Neural progenitor cell (in vitro differentiated cells): ENCODE measurements around the gene ATXN8OS. TPM values are rescaled to one million over a fixed set of nuclear protein-coding genes. Genes with fewer than 3 reads are reported as not detected.

Experiments used
- DNase-seq: peaks from one replicate; pipeline ENCODE4 v3.0.0-alpha.2; 2016; ENCODE audit warnings: low spot score
- H2AFZ ChIP-seq: fragments of 200-600 bp; sonication (generic); replicated peaks from 2 replicates; pipeline ENCODE4 v1.6.1; 2016; ENCODE audit warnings: antibody characterized with exemption
- H3F3A ChIP-seq: fragments of 200-600 bp; sonication (generic); 2 replicates; pipeline ENCODE4 v1.6.1; 2016; ENCODE audit warnings: antibody characterized with exemption, low read depth
- H3K27ac ChIP-seq: fragments of 200-600 bp; sonication (generic); 2 replicates; pipeline ENCODE4 v1.5.1; 2016; ENCODE audit warnings: mild to moderate bottlenecking
- H3K27me3 ChIP-seq: fragments of 200-600 bp; sonication (generic); 2 replicates; pipeline ENCODE4 v1.6.1; 2016; ENCODE audit warnings: mild to moderate bottlenecking, moderate library complexity
- H3K36me3 ChIP-seq: fragments of 200-600 bp; sonication (generic); 2 replicates; pipeline ENCODE4 v1.5.1; 2016
- H3K4me1 ChIP-seq: fragments of 200-600 bp; sonication (generic); 2 replicates; pipeline ENCODE4 v1.6.1; 2016; ENCODE audit warnings: mixed run types
- H3K4me2 ChIP-seq: fragments of 200-600 bp; sonication (generic); 2 replicates; pipeline ENCODE4 v1.6.1; 2016
- H3K4me3 ChIP-seq: fragments of 200-600 bp; sonication (generic); 2 replicates; pipeline ENCODE4 v1.5.1; 2016
- H3K79me2 ChIP-seq: fragments of 200-600 bp; sonication (generic); 2 replicates; pipeline ENCODE4 v1.6.1; 2016; ENCODE audit warnings: low read depth
- H3K9ac ChIP-seq: fragments of 200-600 bp; sonication (generic); 2 replicates; pipeline ENCODE4 v1.6.1; 2016
- H3K9me3 ChIP-seq: fragments of 200-600 bp; sonication (generic); 2 replicates; pipeline ENCODE4 v1.5.1; 2016; ENCODE audit warnings: low read depth
- H4K20me1 ChIP-seq: fragments of 200-600 bp; sonication (generic); 2 replicates; pipeline ENCODE4 v1.6.1; 2016; ENCODE audit warnings: low read depth
- H3K27ac Mint-ChIP-seq: 3 replicates; pipeline ENCODE4 v1.8.0; 2021; ENCODE audit warnings: mixed read lengths
- H3K27me3 Mint-ChIP-seq: 2 replicates; pipeline ENCODE4 v1.8.0; 2022; ENCODE audit warnings: low read depth, mild to moderate bottlenecking, inconsistent platforms, moderate library complexity, mixed read lengths; ENCODE audit not compliant: insufficient read depth
- H3K36me3 Mint-ChIP-seq: 3 replicates; pipeline ENCODE4 v1.8.0; 2021; ENCODE audit warnings: mixed read lengths
- H3K4me1 Mint-ChIP-seq: 3 replicates; pipeline ENCODE4 v1.8.0; 2021; ENCODE audit warnings: mixed read lengths
- H3K4me3 Mint-ChIP-seq: 3 replicates; pipeline ENCODE4 v1.8.0; 2021; ENCODE audit warnings: mild to moderate bottlenecking, moderate library complexity, mixed read lengths
- H3K9me3 Mint-ChIP-seq: 3 replicates; pipeline ENCODE4 v1.8.0; 2020; ENCODE audit warnings: mixed read lengths
- EZH2 ChIP-seq: fragments of 200-600 bp; sonication (generic); IDR thresholded peaks from 2 replicates; pipeline ENCODE4 v1.6.1; 2017; ENCODE audit warnings: antibody characterized with exemption, mild to moderate bottlenecking, moderate library complexity
- EZH2phosphoT487 ChIP-seq: fragments of 200-600 bp; sonication (generic); IDR thresholded peaks from 2 replicates; pipeline ENCODE4 v1.6.1; 2017; ENCODE audit warnings: antibody characterized with exemption
- total RNA-seq: library from RNA; depleted of rRNA; stranded (reverse); fragments of >200 nt; gene quantifications from 2 replicates; pipeline ENCODE4 v1.2.3, GENCODE V29; 2015; ENCODE audit warnings: low replicate concordance
- TF ChIP-seq, protein P1 (sequence below): fragments of 200-600 bp; sonication (generic); IDR thresholded peaks from 2 replicates; pipeline ENCODE4 v1.5.1; 2017; ENCODE audit warnings: antibody characterized with exemption, mild to moderate bottlenecking

The ATXN8OS gene
- total RNA-seq, 1 donor from 2014 or later = not detected

DNA sequence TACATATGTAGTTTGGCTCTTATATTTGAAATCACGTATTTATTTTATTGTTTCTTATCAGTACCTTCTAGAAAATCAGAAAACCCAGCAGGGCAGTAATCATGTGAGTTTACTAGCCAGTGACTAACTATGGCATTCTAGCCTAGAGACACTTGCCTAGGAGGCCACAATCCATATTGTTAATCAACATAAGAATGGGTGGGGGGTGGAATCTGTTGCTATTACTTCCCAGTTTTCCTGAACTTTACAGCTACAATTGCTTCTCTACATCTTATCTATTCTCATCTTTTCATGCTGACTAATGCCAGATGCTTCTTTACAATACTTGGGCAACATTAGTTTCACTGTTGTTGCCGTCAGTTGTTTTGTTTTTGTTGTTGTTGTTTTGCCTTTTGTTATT is 18.7 kb upstream of the ATXN8OS start:
- H3K27me3 ChIP-seq = no peaks in the 10 kb centered on the region
- Mint-ChIP-seq H3K27me3 (no peaks in the 10 kb centered on the region), H3K36me3 (no peaks in the 10 kb centered on the region), H3K4me1 (peaks cover 3% of the 10 kb centered on the region), H3K4me3 (no peak overlapping the region), H3K27ac (no peak overlapping the region), H3K9me3 (no peaks in the 10 kb centered on the region)
- H2AFZ ChIP-seq = no peak overlapping the region
- no peaks in the 10 kb centered on the region for H4K20me1 ChIP-seq
- no peaks in the 10 kb centered on the region for H3F3A ChIP-seq
- no peaks in the 10 kb centered on the region for H3K4me1 ChIP-seq
- H3K4me2 ChIP-seq = no peak overlapping the region
- no peak overlapping the region for H3K4me3 ChIP-seq
- no peak overlapping the region for H3K9ac ChIP-seq
- no peaks in the 10 kb centered on the region for H3K9me3 ChIP-seq
- TF ChIP-seq, protein P1, sequence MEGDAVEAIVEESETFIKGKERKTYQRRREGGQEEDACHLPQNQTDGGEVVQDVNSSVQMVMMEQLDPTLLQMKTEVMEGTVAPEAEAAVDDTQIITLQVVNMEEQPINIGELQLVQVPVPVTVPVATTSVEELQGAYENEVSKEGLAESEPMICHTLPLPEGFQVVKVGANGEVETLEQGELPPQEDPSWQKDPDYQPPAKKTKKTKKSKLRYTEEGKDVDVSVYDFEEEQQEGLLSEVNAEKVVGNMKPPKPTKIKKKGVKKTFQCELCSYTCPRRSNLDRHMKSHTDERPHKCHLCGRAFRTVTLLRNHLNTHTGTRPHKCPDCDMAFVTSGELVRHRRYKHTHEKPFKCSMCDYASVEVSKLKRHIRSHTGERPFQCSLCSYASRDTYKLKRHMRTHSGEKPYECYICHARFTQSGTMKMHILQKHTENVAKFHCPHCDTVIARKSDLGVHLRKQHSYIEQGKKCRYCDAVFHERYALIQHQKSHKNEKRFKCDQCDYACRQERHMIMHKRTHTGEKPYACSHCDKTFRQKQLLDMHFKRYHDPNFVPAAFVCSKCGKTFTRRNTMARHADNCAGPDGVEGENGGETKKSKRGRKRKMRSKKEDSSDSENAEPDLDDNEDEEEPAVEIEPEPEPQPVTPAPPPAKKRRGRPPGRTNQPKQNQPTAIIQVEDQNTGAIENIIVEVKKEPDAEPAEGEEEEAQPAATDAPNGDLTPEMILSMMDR = no peak
- TF ChIP-seq EZH2 (no peak), EZH2phosphoT487 (no peak)
- no peak overlapping the region for H3K27ac ChIP-seq
- no peak for DNase-seq
- no peaks in the 10 kb centered on the region for H3K36me3 ChIP-seq
- H3K79me2 ChIP-seq = no peaks in the 10 kb centered on the region

DNA sequence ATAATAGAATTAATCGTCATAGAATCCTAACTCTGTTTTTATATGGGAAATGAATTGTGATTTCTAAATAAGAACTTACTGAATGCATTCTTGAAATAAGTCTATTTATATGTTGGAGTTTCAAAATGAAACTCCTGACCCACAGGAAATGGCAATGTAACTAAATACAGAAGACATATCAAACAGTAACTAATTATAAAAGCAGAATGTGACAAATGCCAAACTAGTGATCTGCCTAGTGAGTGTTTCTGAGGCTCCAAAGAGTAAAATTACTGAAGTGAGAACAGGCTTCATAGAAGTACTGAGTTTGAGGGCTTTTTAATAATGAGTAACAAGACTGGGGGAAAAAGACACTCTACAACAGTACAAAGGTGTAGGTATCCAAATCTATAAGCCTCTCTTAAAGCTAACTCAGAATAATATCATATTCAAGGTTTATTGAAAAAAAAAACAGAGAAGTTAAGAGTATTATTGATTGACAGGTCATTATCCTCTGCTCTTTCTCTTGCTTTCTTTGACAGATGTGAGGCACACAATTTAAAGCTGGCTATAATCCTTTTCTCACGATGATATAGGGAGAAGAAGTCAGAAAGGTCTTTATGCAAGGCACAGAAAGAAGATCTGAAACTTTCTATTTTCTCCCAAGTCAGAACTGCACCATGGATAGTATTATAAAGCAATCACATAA is 17.4 kb upstream of the ATXN8OS start:
- Histone ChIP-seq H3F3A (no peaks in the 10 kb centered on the region), H4K20me1 (no peaks in the 10 kb centered on the region), H3K4me1 (no peaks in the 10 kb centered on the region), H3K4me2 (no peak overlapping the region), H3K4me3 (no peak overlapping the region), H3K27ac (no peak overlapping the region), H3K27me3 (no peaks in the 10 kb centered on the region), H3K9ac (no peak overlapping the region), H3K36me3 (no peaks in the 10 kb centered on the region), H3K79me2 (no peaks in the 10 kb centered on the region), H3K9me3 (no peaks in the 10 kb centered on the region), H2AFZ (no peak overlapping the region)
- Mint-ChIP-seq H3K9me3 (no peaks in the 10 kb centered on the region), H3K27me3 (no peaks in the 10 kb centered on the region), H3K4me1 (peaks cover 3% of the 10 kb centered on the region), H3K36me3 (no peaks in the 10 kb centered on the region), H3K4me3 (no peak overlapping the region), H3K27ac (no peak overlapping the region)
- no peak for DNase-seq
- TF ChIP-seq, protein P1 = no peak
- TF ChIP-seq EZH2 (no peak), EZH2phosphoT487 (no peak)

DNA sequence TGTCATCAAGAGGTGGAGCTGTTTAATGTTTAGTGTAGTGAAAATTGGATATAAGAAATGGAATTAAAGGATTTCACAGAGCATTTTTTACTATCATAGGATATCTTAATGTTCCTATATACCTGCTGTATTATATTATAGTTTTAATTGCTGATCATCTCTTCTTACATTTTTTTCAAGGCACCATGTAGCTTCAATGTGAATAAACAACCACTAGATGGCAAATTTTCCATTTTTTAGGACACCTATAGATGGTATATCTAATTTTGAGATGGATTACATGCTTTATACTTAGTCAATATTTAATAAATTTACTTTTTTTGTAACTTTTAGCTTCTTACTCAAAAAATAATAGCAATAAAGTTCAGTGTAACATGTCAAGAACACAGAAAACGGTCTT is 9.0 kb upstream of the ATXN8OS start:
- Histone ChIP-seq H3K79me2 (no peaks in the 10 kb centered on the region), H4K20me1 (no peaks in the 10 kb centered on the region), H3K27me3 (peaks cover under 1% of the 10 kb centered on the region), H2AFZ (no peak overlapping the region), H3K9ac (no peak overlapping the region), H3K36me3 (no peaks in the 10 kb centered on the region), H3K9me3 (no peaks in the 10 kb centered on the region), H3K4me1 (no peaks in the 10 kb centered on the region), H3F3A (no peaks in the 10 kb centered on the region), H3K4me2 (no peak overlapping the region), H3K4me3 (no peak overlapping the region), H3K27ac (no peak overlapping the region)
- H3K9me3 Mint-ChIP-seq = no peaks in the 10 kb centered on the region
- TF ChIP-seq, protein P1 = peak; percentile 54
- TF ChIP-seq EZH2 = no peak
- no peaks in the 10 kb centered on the region for H3K36me3 Mint-ChIP-seq
- H3K4me3 Mint-ChIP-seq = no peak overlapping the region
- no peak overlapping the region for H3K27ac Mint-ChIP-seq
- H3K4me1 Mint-ChIP-seq = no peaks in the 10 kb centered on the region
- no peak for DNase-seq
- H3K27me3 Mint-ChIP-seq = no peaks in the 10 kb centered on the region
